Coronary artery (tissue), 2 donors: Measurements from ENCODE around the gene ZDHHC14.

Experiments
- DNase-seq: peaks from one replicate; pipeline ENCODE4 v3.0.0-alpha.2; 2017; ENCODE audit warnings: low spot score
- H3K27ac ChIP-seq, 2 donors: fragments of 200-600 bp; sonication (generic); one replicate each; pipeline ENCODE4 v1.5.1; 2016 to 2019
- H3K4me3 ChIP-seq: fragments of 200-600 bp; sonication (generic); 2 replicates; pipeline ENCODE4 v1.5.1; 2016; ENCODE audit warnings: mild to moderate bottlenecking, moderate library complexity
- CTCF ChIP-seq: fragments of 200-600 bp; sonication (generic); IDR thresholded peaks from one replicate; pipeline ENCODE4 v1.5.1; 2019; ENCODE audit warnings: antibody characterized with exemption

The ZDHHC14 gene

GRCh38 chr6:157497579-157497978, 116.6 kb downstream of the ZDHHC14 start:
- TF ChIP-seq CTCF: no peak
- no peak for DNase-seq
- Histone ChIP-seq H3K4me3 (no peak overlapping the region), H3K27ac (no peak overlapping the region)

DNA sequence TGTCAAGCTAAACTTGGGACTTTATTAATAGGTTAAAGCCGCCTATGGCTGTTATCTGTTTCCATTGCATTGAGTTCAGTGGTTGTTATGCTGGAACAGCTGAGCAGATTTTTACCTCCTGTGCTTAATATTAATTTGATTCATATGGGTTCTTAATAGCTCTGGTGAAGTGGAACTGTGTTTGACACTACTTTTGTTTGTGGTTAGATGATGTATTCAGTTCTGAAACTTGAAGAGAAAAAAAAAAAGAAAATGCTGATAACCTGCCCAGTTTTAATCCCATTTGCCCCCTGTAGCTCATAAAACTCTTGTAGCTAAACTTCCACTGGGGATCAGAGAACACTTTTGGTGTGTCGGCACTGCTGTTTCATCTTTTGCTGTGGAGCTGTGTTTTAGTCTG, 117.8 kb downstream of the ZDHHC14 start:
- no peak overlapping the region for H3K4me3 ChIP-seq
- H3K27ac ChIP-seq: no peak overlapping the region
- DNase-seq: no peak
- no peak for TF ChIP-seq CTCF

DNA sequence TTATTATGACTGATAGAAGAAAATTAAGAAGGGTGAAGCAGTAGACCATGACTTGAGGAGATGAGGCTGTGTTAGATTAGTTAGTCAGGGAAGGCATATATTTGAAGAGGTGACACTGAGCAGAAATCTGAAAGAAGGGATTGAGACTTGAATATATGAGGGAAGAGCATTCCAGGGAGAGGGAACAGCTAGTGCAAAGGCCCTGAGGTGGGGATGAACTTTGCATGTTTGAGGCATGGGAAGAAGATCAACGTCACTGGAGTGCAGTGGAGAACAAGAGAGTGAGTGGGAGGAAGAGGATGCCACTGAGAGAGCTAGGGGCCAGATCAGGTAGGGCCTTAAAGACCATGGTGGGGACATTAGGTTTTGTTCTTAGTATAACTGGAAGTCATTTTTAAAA, 119.0 kb downstream of the ZDHHC14 start:
- no peak overlapping the region for H3K4me3 ChIP-seq
- no peak overlapping the region for H3K27ac ChIP-seq
- TF ChIP-seq CTCF: no peak
- DNase-seq: no peak

DNA sequence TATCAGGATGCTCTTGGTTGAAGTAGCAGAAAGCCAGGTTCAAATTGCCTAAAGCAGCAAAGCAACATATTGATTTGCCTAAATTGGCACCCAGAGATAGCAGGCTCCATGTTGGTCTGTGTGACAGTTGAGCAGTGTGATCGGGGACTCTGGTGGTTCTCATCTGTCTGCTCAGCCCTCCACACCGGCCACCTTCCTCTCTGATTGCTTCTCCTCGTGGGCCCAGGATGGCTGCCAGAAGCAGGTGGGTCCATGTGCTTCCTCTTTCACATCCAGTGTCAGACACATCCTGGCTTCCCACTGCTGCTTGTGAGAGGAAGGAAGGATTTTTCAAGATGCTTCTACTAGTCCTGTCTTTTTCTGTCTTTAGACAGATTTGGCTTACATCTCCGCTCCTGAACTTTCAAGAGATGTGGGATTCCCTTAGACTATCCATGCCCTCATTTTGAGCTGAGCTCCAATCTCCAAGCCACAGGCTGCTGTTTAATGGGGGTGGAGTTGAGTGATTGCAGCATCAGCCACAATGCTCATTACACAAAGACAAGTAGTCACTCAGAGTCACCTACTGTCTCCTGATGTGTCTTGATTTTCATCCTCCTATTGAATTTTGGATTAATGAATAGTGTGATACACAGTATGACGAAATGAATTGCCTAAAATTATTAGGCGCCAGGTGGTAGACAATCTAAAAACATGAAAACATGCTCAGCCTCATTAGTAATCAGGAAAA, 122.2 kb downstream of the ZDHHC14 start:
- TF ChIP-seq CTCF: no peak
- no peak overlapping the region for H3K27ac ChIP-seq
- no peak for DNase-seq
- H3K4me3 ChIP-seq: no peak overlapping the region

GRCh38 chr6:157505912-157506491, 125.0 kb downstream of the ZDHHC14 start:
- no peak overlapping the region for H3K27ac ChIP-seq
- TF ChIP-seq CTCF: no peak
- H3K4me3 ChIP-seq: no peak overlapping the region
- no peak for DNase-seq

GRCh38 chr6:157510323-157511188, 129.6 kb downstream of the ZDHHC14 start:
- H3K27ac ChIP-seq: no peak overlapping the region
- TF ChIP-seq CTCF: no peak
- peak overlapping the region; percentile 31 for H3K4me3 ChIP-seq
- no peak for DNase-seq
